Right lobe of liver (tissue), 4 donors: Measurements from ENCODE around the gene PTPN7.

Source experiments
- CTCF ChIP-seq, 4 donors: fragments of 200-600 bp in 3 of 4; fragments of 450-650 bp in 1 of 4; IDR thresholded peaks; one replicate each; pipeline versions ENCODE4 v1.5.1 to v1.8.0; 2016 to 2022; ENCODE audit warnings: antibody characterized with exemption in 4 of 4, mild to moderate bottlenecking in 2 of 4
- POLR2A ChIP-seq: fragments of 450-650 bp; IDR thresholded peaks from one replicate; pipeline ENCODE4 v1.6.1; 2017; ENCODE audit warnings: antibody characterized with exemption, mild to moderate bottlenecking
- donor health status: DM: no; HTN: no; CAD: no.
- donor health status: DM: no; HTN: no; CAD: no.
- donor health status: DM: no; HTN: yes; CAD: no.

GRCh38 chr1:202117898-202118371 is 42.5 kb downstream of the PTPN7 start:
- TF ChIP-seq CTCF (IDR thresholded peaks at IDR 0.05) (no peak), POLR2A (peak; percentile 14)
